ENCODE results near the gene LHFPL3. TPM values are rescaled to one million over a fixed set of nuclear protein-coding genes. Genes with fewer than 3 reads are reported as not detected.
"Not testable (repeated sequence)": the region's sequence is repeated elsewhere in the genome, so short reads cannot be mapped to it uniquely, and the experiment has no call there.

The LHFPL3 gene
- total RNA-seq, 1 donor from 2014 or later, result not detected

- DNase-seq, result no peak
These were observed 606.9 kb downstream of the LHFPL3 start for GRCh38 chr7:104935276-104935675.

GRCh38 chr7:104936546-104936945 is 608.1 kb downstream of the LHFPL3 start:
- DNase-seq, result no peak

DNA sequence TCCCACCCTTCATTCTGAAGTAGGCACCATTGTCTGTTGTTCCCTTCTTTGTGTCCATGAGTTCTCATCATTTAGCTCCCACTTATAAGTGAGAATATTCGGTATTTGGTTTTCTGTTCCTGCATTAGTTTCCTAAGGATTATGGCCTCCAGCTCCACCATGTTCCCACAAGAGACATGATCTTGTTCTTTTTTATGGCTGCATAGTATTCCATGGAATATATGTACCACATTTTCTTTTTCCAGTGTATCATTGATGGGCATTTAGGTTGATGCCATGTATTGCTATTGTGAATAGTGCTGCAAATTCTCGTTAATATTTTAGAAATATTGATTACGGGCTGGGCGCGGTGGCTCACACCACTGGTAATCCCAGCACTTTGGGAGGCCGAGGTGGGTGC is 609.1 kb downstream of the LHFPL3 start:
- DNase-seq, result not testable (repeated sequence)

DNA sequence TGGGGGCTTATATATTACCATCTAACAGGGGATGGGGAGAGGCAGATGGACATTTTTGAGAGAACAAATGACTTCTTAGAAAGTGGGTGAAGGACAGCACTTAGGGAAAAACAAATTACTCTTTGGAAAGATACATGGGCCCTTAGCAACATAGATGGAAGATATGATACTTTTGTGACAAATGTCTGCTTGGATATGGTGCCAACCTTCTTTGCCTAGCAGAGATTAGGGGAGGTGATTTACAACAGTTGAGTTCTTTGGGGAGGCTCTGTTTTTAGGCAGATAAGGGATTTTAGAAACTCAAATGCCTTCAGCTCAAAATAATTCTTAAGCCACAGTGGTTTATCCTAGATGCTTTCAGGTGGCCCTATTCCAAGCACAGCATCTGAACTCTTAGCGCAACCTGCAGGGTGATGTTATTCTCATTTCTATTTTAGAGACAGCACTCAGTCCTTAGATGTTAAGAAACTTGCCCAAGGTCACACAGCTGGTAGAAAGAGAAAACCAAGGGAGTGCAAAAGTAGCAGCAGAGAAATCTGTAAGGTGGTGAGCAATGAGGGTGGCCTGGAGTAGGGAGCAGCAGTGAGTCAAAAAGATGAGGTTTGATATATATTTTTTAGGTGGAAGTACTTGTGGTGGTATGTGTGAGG is 610.5 kb downstream of the LHFPL3 start:
- DNase-seq, result no peak

DNA sequence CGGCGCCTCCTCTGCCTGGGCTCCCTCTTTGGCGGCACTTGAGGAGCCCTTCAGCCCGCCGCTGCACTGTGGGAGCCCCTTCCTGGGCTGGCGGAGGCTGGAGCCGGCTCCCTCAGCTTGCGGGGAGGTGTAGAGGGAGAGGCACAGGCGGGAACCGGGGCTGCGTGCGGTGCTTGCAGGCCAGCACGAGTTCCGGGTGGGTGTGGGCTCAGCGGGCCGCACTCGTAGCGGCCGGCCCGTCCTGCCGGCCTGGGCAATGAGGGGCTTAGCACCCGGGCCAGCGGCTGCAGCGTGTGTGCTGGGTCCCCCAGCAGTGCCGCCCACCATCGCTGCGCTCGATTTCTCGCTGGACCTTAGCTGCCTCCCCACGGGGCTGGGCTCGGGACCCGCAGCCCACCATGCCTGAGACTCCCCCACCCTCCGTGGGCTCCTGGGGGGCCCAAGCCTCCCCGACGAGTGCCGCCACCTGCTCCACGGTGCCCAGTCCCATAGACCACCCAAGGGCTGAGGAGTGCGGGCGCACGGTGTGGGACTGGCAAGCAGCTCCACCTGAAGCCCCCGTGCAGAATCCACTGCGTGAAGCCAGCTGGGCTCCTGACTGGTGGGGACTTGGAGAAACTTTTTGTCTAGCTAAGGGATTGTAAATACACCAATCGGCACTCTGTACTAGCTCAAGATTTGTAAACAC is 611.8 kb downstream of the LHFPL3 start:
- no peak for DNase-seq

GRCh38 chr7:104943502-104944343 is 615.3 kb downstream of the LHFPL3 start:
- no peak for DNase-seq

DNA sequence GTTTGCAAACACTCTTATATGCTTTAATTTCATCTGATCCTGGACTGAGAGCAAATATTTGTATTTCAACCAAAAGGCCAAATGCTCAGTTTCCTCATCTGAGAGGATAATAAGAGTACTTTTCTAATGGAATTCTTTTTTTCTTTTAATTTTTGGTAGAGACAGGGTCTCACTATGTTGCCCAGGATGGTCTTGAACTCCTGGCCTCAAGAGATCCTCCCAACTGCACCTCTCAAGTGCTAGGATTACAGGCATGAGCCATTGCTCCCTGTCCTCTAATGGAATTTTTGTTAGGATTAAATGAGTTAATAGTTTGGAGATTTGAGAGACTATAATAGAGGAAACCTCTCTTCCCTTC is 617.2 kb downstream of the LHFPL3 start:
- DNase-seq, result no peak

DNA sequence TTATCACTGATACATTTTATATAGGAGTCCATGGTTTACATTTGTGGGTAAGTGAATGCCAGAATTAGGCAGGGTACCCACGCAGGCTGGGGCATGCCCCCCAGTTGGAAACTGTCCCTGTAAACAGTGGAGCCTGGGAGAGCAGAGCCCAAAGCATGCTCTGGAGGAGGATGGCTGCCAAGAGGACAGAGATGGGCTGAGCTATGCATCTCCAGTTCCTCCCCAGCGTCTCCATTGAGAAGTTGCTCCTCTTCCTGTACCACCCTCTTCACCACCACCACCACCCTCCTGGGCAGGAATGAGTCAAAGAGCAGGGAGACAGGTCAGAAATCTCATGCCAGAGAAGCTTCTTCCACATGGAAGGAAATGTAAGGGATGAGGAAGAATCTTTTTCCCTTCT is 617.9 kb downstream of the LHFPL3 start:
- no peak for DNase-seq

DNA sequence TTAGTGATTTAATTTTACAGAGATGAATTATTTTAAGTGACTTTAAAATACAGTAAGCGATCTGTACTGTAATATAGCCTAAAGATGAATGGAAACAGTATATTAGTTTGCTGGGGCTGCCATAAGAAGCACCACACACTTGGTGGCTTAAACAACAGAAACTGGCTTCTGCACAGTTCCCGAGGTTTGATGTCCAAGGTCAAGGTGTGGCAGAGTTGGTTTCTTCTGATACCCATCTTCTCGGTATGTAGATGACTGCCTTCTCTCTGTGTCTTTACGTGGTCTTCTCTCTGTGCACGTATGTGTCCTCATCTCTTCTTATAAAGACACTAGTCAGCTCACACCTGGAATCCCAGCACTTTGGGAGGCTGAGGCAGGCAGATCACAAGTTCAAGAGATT is 621.6 kb downstream of the LHFPL3 start:
- DNase-seq, result no peak

GRCh38 chr7:104950754-104951153 is 622.4 kb downstream of the LHFPL3 start:
- DNase-seq, result no peak

- DNase-seq, result no peak
These were observed 623.1 kb downstream of the LHFPL3 start for GRCh38 chr7:104951546-104951945.

GRCh38 chr7:104955276-104955675 is 626.9 kb downstream of the LHFPL3 start:
- no peak for DNase-seq

Small RNAs within 50 kb of the gene (small RNA-seq; reads per million reads assigned to genes)
- not detected for gene RN7SL8P (ENCODE audit: low replicate concordance)

Other genes starting within 250 kb of the LHFPL3 start
- gene ORC5, start 120.6 kb upstream of the LHFPL3 start, total RNA-seq, result 213 TPM